Naive thymus-derived CD4-positive, alpha-beta T cell (primary cell): ENCODE measurements around the gene LRFN2. TPM values are rescaled to one million over a fixed set of nuclear protein-coding genes. Genes with fewer than 3 reads are reported as not detected.
A peak's percentile ranks its signal among the peaks of the same experiment; 100 is the strongest.

Experiments
- ATAC-seq: fragments of 150-1000 bp; cut with Tn5 transposase; 2 replicates; pipeline ENCODE4 v1.10.0; 2021; ENCODE audit warnings: mild to moderate bottlenecking, moderate library complexity
- CTCF ChIA-PET: fragments of 350-600 bp; sonication (Branson Sonifier 250); formaldehyde crosslinking; loops from one replicate; lab custom pipeline; 2021; ENCODE audit warnings: antibody characterized with exemption; lab: Charles Lee
- POLR2A ChIA-PET: fragments of 350-600 bp; sonication (Branson Sonifier 250); formaldehyde crosslinking; loops from one replicate; lab custom pipeline; 2021; ENCODE audit warnings: antibody characterized with exemption, inconsistent platforms; lab: Charles Lee
- DNase-seq, 9 donors: peaks; one replicate each; pipeline versions ENCODE4 v3.0.0 to v3.0.0-alpha.2; 2020 to 2022; ENCODE audit warnings: mixed read lengths in 1 of 9
- H3K27ac ChIP-seq: one replicate; pipeline ENCODE4 v1.7.0; 2013; ENCODE audit warnings: mild to moderate bottlenecking, low read depth, low read length, moderate library complexity
- H3K27me3 ChIP-seq, 2 donors: one replicate each; pipeline ENCODE4 v1.7.0; 2013; ENCODE audit warnings: low read length in 2 of 2, mild to moderate bottlenecking in 2 of 2, moderate library complexity in 2 of 2; ENCODE audit not compliant: control insufficient read depth in 2 of 2, insufficient read depth in 2 of 2
- H3K36me3 ChIP-seq, 3 experiments: 1 replicate in 2 of 3; 2 replicates in 1 of 3; pipeline ENCODE4 v1.7.0; 2013; ENCODE audit warnings: low read length in 3 of 3, mild to moderate bottlenecking in 3 of 3, moderate library complexity in 1 of 3; ENCODE audit not compliant: insufficient read depth in 3 of 3, control insufficient read depth in 2 of 3
- H3K4me1 ChIP-seq, 2 donors: one replicate each; pipeline ENCODE4 v1.7.0; 2013; ENCODE audit warnings: low read length in 2 of 2, mild to moderate bottlenecking in 2 of 2, moderate library complexity in 1 of 2; ENCODE audit not compliant: control insufficient read depth in 2 of 2, insufficient read depth in 2 of 2
- H3K4me3 ChIP-seq: 2 replicates; pipeline ENCODE4 v1.7.0; 2013; ENCODE audit warnings: mild to moderate bottlenecking, low read length
- H3K9me3 ChIP-seq, 3 experiments: 1 replicate in 2 of 3; 2 replicates in 1 of 3; pipeline ENCODE4 v1.7.0; 2013; ENCODE audit warnings: low read length in 3 of 3; ENCODE audit not compliant: control insufficient read depth in 2 of 3
- H3K27ac Mint-ChIP-seq, 9 donors: one replicate each; pipeline ENCODE4 v1.8.0; 2020 to 2022; ENCODE audit warnings: mixed read lengths in 9 of 9, mild to moderate bottlenecking in 8 of 9, moderate library complexity in 5 of 9, inconsistent platforms in 2 of 9
- H3K27me3 Mint-ChIP-seq, 5 donors: one replicate each; pipeline ENCODE4 v1.8.0; 2021 to 2022; ENCODE audit warnings: mixed read lengths in 5 of 5, mild to moderate bottlenecking in 1 of 5
- H3K36me3 Mint-ChIP-seq, 5 donors: one replicate each; pipeline ENCODE4 v1.8.0; 2020 to 2022; ENCODE audit warnings: mixed read lengths in 5 of 5, mild to moderate bottlenecking in 3 of 5, inconsistent platforms in 1 of 5
- H3K4me1 Mint-ChIP-seq, 7 donors: one replicate each; pipeline ENCODE4 v1.8.0; 2020 to 2022; ENCODE audit warnings: mixed read lengths in 7 of 7, mild to moderate bottlenecking in 3 of 7, inconsistent platforms in 1 of 7
- H3K4me3 Mint-ChIP-seq, 10 donors: one replicate each; pipeline ENCODE4 v1.8.0; 2020 to 2022; ENCODE audit warnings: mild to moderate bottlenecking in 10 of 10, mixed read lengths in 10 of 10, moderate library complexity in 6 of 10, inconsistent platforms in 2 of 10
- H3K9me3 Mint-ChIP-seq, 11 donors: one replicate each; pipeline ENCODE4 v1.8.0; 2020 to 2022; ENCODE audit warnings: mixed read lengths in 11 of 11, mild to moderate bottlenecking in 4 of 11, inconsistent platforms in 1 of 11, moderate library complexity in 1 of 11
- intact Hi-C, 2 donors: fragments of 100-400 bp; cut with micrococcal nuclease; formaldehyde crosslinking; loops; one replicate each; pipeline ENCODE4 v1.15.1; 2023
- polyA plus RNA-seq, 2 donors: library from polyadenylated mRNA; unstranded; fragments of 300-500 nt; fragmentation: Illumina TruSeq; gene quantifications; one replicate each; pipeline ENCODE4 v1.2.3, GENCODE V29; 2021
- total RNA-seq, 6 experiments: library from RNA in 5 of 6; stranded (reverse) in 5 of 6; gene quantifications; 1 replicate in 5 of 6; 2 replicates in 1 of 6; pipeline ENCODE4 v1.2.3 and lab custom pipeline; 2021 to 2026

Gene LRFN2
- total and polyA plus RNA-seq, 7 experiments from 2014 or later: 0.13 to 4.6 (median 0.43) TPM; not detected in 2

DNA sequence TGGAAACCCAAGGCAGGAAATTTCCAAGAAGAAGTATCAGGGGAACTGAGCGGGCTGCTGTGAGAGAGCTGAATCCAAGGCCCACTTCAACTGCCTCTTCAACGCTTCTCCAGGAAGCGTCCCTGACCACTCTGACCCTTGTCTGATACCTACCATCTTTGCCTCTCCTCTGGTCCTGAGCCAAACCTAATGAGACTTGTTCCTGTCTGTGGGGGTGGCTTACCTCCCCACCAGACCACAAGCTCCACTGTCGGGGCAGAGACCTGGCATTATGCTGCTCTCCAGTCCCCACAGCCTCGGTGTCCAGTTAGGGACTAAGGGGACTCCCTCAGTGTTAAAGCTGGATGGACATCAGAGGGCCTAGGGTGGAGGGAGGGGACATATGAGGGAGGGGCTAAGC lies 49.7 kb downstream of the LRFN2 start:
- POLR2A ChIA-PET: no interaction called here
- CTCF ChIA-PET: no interaction called here
- DNase-seq: no peak
- H3K27me3 ChIP-seq: no peaks in the 10 kb centered on the region
- Mint-ChIP-seq H3K27ac (no peak overlapping the region), H3K36me3 (no peaks in the 10 kb centered on the region), H3K9me3 (peaks cover 0 to 2% (median 0%) of the 10 kb centered on the region in 11 donors), H3K27me3 (peaks cover 0 to 5% (median 0%) of the 10 kb centered on the region in 5 donors), H3K4me1 (peaks cover 0 to 6% (median 0%) of the 10 kb centered on the region in 7 donors), H3K4me3 (no peak overlapping the region)
- no peak overlapping the region for H3K27ac ChIP-seq
- no peaks in the 10 kb centered on the region for H3K36me3 ChIP-seq
- no peaks in the 10 kb centered on the region for H3K4me1 ChIP-seq
- no peaks in the 10 kb centered on the region for H3K9me3 ChIP-seq
- intact Hi-C loops: no loop called here
- no peak overlapping the region for H3K4me3 ChIP-seq
- ATAC-seq: no peak

DNA sequence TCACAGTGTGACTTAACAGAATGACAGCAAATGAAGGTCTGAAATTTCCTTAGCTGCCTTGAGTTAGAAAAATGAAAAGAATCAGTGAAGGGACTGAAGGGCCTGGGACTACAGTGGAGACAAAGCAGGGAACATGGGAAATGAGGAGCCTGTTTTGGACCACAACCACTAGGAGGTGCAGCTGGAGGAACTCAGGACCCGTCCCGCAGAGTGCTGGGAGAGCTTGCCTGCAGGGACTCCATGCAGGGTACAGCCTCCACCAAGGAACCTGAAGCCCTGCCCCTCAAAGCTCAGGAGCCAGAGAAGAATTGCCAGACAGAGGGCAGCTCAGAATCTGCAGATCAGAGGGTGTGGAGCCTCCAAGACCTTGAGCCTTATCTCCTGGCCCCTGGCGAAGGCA lies 50.7 kb downstream of the LRFN2 start:
- ChIA-PET POLR2A (no interaction called here), CTCF (no interaction called here)
- Mint-ChIP-seq H3K27ac (no peak overlapping the region), H3K4me1 (peaks cover 0 to 6% (median 0%) of the 10 kb centered on the region in 7 donors), H3K36me3 (no peaks in the 10 kb centered on the region), H3K4me3 (no peak overlapping the region), H3K9me3 (peaks cover 0 to 2% (median 0%) of the 10 kb centered on the region in 11 donors), H3K27me3 (peaks cover 0 to 7% (median 0%) of the 10 kb centered on the region in 5 donors)
- H3K4me3 ChIP-seq: no peak overlapping the region
- H3K9me3 ChIP-seq: no peaks in the 10 kb centered on the region
- H3K27me3 ChIP-seq: no peaks in the 10 kb centered on the region
- no peaks in the 10 kb centered on the region for H3K4me1 ChIP-seq
- H3K36me3 ChIP-seq: no peaks in the 10 kb centered on the region
- ATAC-seq (no peak), DNase-seq (no peak)
- no peak overlapping the region for H3K27ac ChIP-seq
- intact Hi-C loops: no loop called here

DNA sequence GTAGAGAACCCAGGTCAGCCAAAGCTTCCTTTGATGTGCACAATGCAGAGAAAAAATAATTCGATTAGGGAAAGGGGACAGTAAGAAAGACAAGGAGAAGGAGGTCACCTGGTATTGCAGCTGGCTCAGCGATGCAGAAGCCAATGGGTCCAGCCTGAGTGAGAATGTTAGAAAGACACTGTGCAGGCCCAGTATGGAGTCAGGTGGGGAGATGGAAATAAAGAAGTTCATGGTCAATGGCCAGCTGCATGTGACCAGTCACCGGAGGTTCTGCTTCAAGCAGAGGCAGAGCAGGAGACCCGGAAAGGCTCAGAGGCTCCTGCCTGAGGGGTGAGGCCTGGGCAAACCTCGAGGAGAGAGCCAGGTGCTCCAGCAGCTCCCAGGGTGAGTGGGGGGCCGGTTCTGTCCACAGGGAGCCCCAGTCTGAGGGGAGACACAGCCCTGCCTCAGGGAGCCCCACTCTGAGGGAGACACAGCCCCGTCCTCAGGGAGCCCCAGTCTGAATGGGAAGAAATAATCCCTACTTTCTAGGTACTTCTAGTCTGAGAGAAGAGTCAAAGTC lies 51.3 kb downstream of the LRFN2 start:
- Mint-ChIP-seq H3K27me3 (peaks cover 0 to 7% (median 0%) of the 10 kb centered on the region in 5 donors), H3K9me3 (peaks cover 0 to 2% (median 0%) of the 10 kb centered on the region in 11 donors), H3K36me3 (no peaks in the 10 kb centered on the region), H3K4me1 (peaks cover 0 to 6% (median 0%) of the 10 kb centered on the region in 7 donors), H3K4me3 (no peak overlapping the region), H3K27ac (no peak overlapping the region)
- no peaks in the 10 kb centered on the region for H3K36me3 ChIP-seq
- CTCF ChIA-PET: no interaction called here
- H3K4me1 ChIP-seq: no peaks in the 10 kb centered on the region
- no peak for DNase-seq
- H3K9me3 ChIP-seq: no peaks in the 10 kb centered on the region
- no peak overlapping the region for H3K4me3 ChIP-seq
- no peak overlapping the region for H3K27ac ChIP-seq
- POLR2A ChIA-PET: no interaction called here
- no peak for ATAC-seq
- H3K27me3 ChIP-seq: no peaks in the 10 kb centered on the region
- intact Hi-C loops: no loop called here

DNA sequence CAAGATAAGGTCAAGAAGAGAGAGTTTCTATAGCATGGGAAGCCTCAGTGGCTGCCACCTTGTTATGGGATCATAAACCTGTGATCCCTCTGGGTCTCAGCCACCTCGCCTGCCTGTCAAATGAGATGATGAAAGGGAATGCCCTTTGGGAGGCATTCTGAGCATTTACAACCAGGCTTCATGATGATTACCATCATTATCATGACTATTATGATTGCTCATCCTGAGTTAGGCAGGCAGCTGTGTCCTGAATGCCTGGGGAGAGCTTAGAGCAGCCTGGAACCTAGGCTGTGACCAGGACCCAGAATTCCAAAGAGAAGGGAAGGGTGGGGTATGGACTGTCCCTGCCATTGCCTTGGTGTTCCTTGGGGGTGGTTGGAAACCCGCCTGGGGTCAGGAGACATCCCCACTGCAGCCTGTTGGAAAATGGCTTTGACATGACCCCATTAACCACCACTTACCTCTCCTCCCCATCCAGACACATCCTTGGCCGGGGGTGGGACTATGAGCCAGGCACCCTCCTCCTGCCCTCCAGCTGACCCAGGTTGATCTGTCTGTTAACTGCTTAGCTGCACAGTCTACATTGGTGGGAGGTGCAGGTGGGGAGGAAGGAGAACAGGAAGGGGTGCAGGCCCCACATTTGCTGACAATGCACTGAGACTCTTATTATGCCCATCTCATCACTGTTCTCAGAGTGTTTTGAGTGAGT lies 51.9 kb downstream of the LRFN2 start:
- DNase-seq (no peak), ATAC-seq (no peak)
- Histone ChIP-seq H3K9me3 (no peaks in the 10 kb centered on the region), H3K4me1 (no peaks in the 10 kb centered on the region), H3K27me3 (no peaks in the 10 kb centered on the region), H3K4me3 (no peak overlapping the region), H3K27ac (no peak overlapping the region), H3K36me3 (no peaks in the 10 kb centered on the region)
- H3K4me1 Mint-ChIP-seq: peaks cover 0 to 6% (median 0%) of the 10 kb centered on the region in 7 donors
- H3K27ac Mint-ChIP-seq: no peak overlapping the region
- CTCF ChIA-PET: no interaction called here
- no peak overlapping the region for H3K4me3 Mint-ChIP-seq
- peaks cover 0 to 2% (median 0%) of the 10 kb centered on the region in 11 donors for H3K9me3 Mint-ChIP-seq
- H3K27me3 Mint-ChIP-seq: peaks cover 0 to 7% (median 0%) of the 10 kb centered on the region in 5 donors
- no peaks in the 10 kb centered on the region for H3K36me3 Mint-ChIP-seq
- intact Hi-C loops: no loop called here
- POLR2A ChIA-PET: no interaction called here

DNA sequence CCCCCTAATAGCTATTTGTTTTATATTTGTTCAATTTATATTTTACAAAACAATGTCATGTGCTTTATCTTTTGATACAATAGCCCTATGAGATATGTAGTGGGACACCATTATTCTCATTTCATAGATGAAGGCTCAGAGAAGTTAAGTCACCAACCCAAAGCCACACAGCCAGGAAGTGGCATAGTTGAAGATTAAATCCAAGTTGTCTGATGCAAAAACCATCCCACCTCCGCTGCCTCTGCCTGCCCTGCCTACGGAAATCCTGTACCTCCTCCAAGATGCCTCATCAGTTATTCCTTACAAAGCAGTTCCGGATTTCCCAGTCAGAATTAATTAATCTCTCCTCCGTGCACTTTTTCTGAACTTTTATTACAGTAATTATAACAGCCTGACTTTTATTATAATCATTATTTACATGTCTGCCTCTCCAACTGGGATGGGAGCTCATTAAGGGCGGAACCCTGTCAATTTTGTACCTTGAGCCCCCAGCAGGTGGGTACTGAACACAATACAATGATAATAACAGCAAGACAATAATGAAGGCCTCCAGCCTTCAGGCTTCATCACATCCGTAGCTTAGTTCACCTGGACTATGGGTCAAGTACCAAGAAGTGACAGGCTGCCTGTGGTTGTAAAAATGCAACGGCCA lies 54.7 kb downstream of the LRFN2 start:
- no peak overlapping the region for H3K27ac ChIP-seq
- Mint-ChIP-seq H3K27ac (no peak overlapping the region), H3K4me1 (peaks cover 0 to 6% (median 0%) of the 10 kb centered on the region in 7 donors), H3K36me3 (no peaks in the 10 kb centered on the region), H3K4me3 (no peak overlapping the region), H3K9me3 (peaks cover 0 to under 1% (median 0%) of the 10 kb centered on the region in 11 donors), H3K27me3 (peaks cover 0 to 5% (median 0%) of the 10 kb centered on the region in 5 donors)
- ChIA-PET POLR2A (no interaction called here), CTCF (no interaction called here)
- no peaks in the 10 kb centered on the region for H3K36me3 ChIP-seq
- ATAC-seq (no peak), DNase-seq (no peak)
- no peaks in the 10 kb centered on the region for H3K9me3 ChIP-seq
- no peaks in the 10 kb centered on the region for H3K4me1 ChIP-seq
- intact Hi-C loops: no loop called here
- no peak overlapping the region for H3K4me3 ChIP-seq
- H3K27me3 ChIP-seq: no peaks in the 10 kb centered on the region

DNA sequence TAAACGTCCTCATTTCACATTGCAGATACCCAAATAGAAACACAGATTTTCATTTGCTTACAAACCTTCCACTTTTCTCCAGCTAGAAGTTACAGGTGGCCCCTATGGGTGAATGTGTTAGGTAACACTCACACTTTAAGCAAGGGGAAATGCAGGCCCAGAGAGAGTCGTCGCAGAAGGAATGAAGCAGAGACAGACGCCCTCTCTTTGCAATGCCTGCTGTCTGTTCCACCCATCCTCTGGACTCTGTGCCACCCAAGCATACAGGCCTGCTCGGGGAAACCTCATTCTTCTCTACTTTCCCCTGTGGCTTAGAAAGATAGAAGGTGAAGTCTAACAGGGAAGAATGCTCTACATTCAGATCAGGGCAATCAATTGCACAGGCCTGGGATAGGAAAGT lies 57.2 kb downstream of the LRFN2 start:
- POLR2A ChIA-PET: no interaction called here
- Histone ChIP-seq H3K27me3 (no peaks in the 10 kb centered on the region), H3K4me3 (no peak overlapping the region), H3K27ac (no peak overlapping the region), H3K36me3 (no peaks in the 10 kb centered on the region), H3K4me1 (no peaks in the 10 kb centered on the region), H3K9me3 (no peaks in the 10 kb centered on the region)
- H3K9me3 Mint-ChIP-seq: no peaks in the 10 kb centered on the region
- H3K4me1 Mint-ChIP-seq: peaks cover 0 to 4% (median 0%) of the 10 kb centered on the region in 7 donors
- H3K27me3 Mint-ChIP-seq: peaks cover 0 to 5% (median 0%) of the 10 kb centered on the region in 5 donors
- H3K36me3 Mint-ChIP-seq: no peaks in the 10 kb centered on the region
- peak overlapping the region in 1 of 9 donors; percentile 20 for H3K27ac Mint-ChIP-seq
- H3K4me3 Mint-ChIP-seq: no peak overlapping the region
- DNase-seq: no peak
- CTCF ChIA-PET: no interaction called here
- ATAC-seq: no peak
- intact Hi-C loops: no loop called here
